PC-9 (cell line): ENCODE results near the gene HIVEP2. TPM values are rescaled to one million over a fixed set of nuclear protein-coding genes. Genes with fewer than 3 reads are reported as not detected.

Source experiments
- BruUV-seq: library from RNA; stranded (reverse); fragments of 400-500 nt; replicated peaks from 2 replicates; lab custom pipeline; 2021; lab: Mats Ljungman, UMichigan
- CTCF ChIA-PET: fragments of 300-600 bp; sonication (Branson Sonifier 250); formaldehyde crosslinking; loops from one replicate; lab custom pipeline; 2022; ENCODE audit warnings: antibody characterized with exemption; lab: Charles Lee
- POLR2A ChIA-PET: fragments of 300-600 bp; sonication (Branson Sonifier 250); formaldehyde crosslinking; loops from one replicate; lab custom pipeline; 2022; ENCODE audit warnings: antibody characterized with exemption; ENCODE audit not compliant: unreplicated experiment; lab: Charles Lee
- DNase-seq, 2 experiments: peaks; one replicate each; pipeline versions ENCODE4 v3.0.0 to v3.0.0-alpha.2; 2015 to 2022; ENCODE audit warnings: mixed read lengths in 1 of 2
- H2AFZ ChIP-seq: fragments of 200-600 bp; sonication (generic); 2 replicates; pipeline ENCODE4 v1.8.1; 2017; ENCODE audit warnings: antibody characterized with exemption
- H3F3A ChIP-seq: fragments of 200-600 bp; sonication (generic); 2 replicates; pipeline ENCODE4 v1.8.1; 2017; ENCODE audit warnings: antibody characterized with exemption, mild to moderate bottlenecking, low read depth; ENCODE audit not compliant: insufficient read depth
- H3K27ac ChIP-seq: fragments of 200-600 bp; sonication (generic); 2 replicates; pipeline ENCODE4 v1.6.1; 2016; ENCODE audit warnings: mixed run types
- H3K27me3 ChIP-seq: fragments of 200-600 bp; sonication (generic); 2 replicates; pipeline ENCODE4 v1.6.1; 2016; ENCODE audit warnings: low read depth, mixed run types; ENCODE audit not compliant: insufficient read depth
- H3K36me3 ChIP-seq: fragments of 200-600 bp; sonication (generic); 2 replicates; pipeline ENCODE4 v1.6.1; 2016; ENCODE audit warnings: low read depth, mixed run types
- H3K4me1 ChIP-seq: fragments of 200-600 bp; sonication (generic); replicated peaks from 2 replicates; pipeline ENCODE4 v1.6.1; 2016; ENCODE audit warnings: mixed run types; ENCODE audit not compliant: insufficient read depth
- H3K4me2 ChIP-seq: fragments of 200-600 bp; sonication (generic); 2 replicates; pipeline ENCODE4 v1.6.1; 2017; ENCODE audit warnings: mixed run types
- H3K4me3 ChIP-seq: fragments of 200-600 bp; sonication (generic); 2 replicates; pipeline ENCODE4 v1.6.1; 2016; ENCODE audit warnings: mixed run types
- H3K79me2 ChIP-seq: fragments of 200-600 bp; sonication (generic); 2 replicates; pipeline ENCODE4 v1.6.1; 2017; ENCODE audit warnings: low read depth, mixed run types
- H3K9me2 ChIP-seq: fragments of 200-600 bp; sonication (generic); 2 replicates; pipeline ENCODE4 v1.8.1; 2017; ENCODE audit warnings: mild to moderate bottlenecking; ENCODE audit not compliant: insufficient read depth
- H3K9me3 ChIP-seq: fragments of 200-600 bp; sonication (generic); 2 replicates; pipeline ENCODE4 v1.8.1; 2016; ENCODE audit warnings: low read depth; ENCODE audit not compliant: insufficient read depth
- H4K20me1 ChIP-seq: fragments of 200-600 bp; sonication (generic); 2 replicates; pipeline ENCODE4 v1.8.1; 2017; ENCODE audit not compliant: insufficient read depth
- CTCF ChIP-seq: fragments of 200-600 bp; sonication (generic); conservative IDR thresholded peaks from 2 replicates; pipeline ENCODE4 v1.6.1; 2017; ENCODE audit warnings: mixed run types, antibody characterized with exemption, mild to moderate bottlenecking, moderate library complexity
- EZH2 ChIP-seq: fragments of 200-600 bp; sonication (generic); IDR thresholded peaks from 2 replicates; pipeline ENCODE4 v1.8.0; 2017; ENCODE audit warnings: antibody characterized with exemption, low read depth
- intact Hi-C: fragments of 100-400 bp; cut with micrococcal nuclease; formaldehyde crosslinking; loops from one replicate; pipeline ENCODE4 v1.10.0; 2022; ENCODE audit not compliant: unreplicated experiment
- total RNA-seq: library from RNA; stranded (reverse); gene quantifications from 2 replicates; pipeline ENCODE4 v1.2.3, GENCODE V29; 2021

Gene HIVEP2
- total RNA-seq, 1 experiment from 2014 or later, result 10.3 TPM

GRCh38 chr6:142860498-142860897 is 84.5 kb downstream of the HIVEP2 start:
- Histone ChIP-seq H3K36me3 (no peaks in the 10 kb centered on the region), H4K20me1 (no peaks in the 10 kb centered on the region), H3K27me3 (no peaks in the 10 kb centered on the region), H3K9me3 (no peaks in the 10 kb centered on the region), H3F3A (no peaks in the 10 kb centered on the region; the same call in 1 of the 2 replicates), H2AFZ (no peak overlapping the region), H3K9me2 (no peaks in the 10 kb centered on the region), H3K4me1 (peaks cover 5% of the 10 kb centered on the region; the same call in 1 of the 2 replicates), H3K27ac (no peak overlapping the region), H3K79me2 (peaks cover 2% of the 10 kb centered on the region; the same call in 1 of the 2 replicates), H3K4me2 (no peak overlapping the region), H3K4me3 (no peak overlapping the region)
- BruUV-seq, result no TSS peak
- no peak for TF ChIP-seq EZH2
- TF ChIP-seq CTCF, result no peak
- DNase-seq, result no peak
- CTCF ChIA-PET, result no interaction called here
- POLR2A ChIA-PET, result interaction anchor here (0.6 kb wide), 1 partner anchor 24 kb away, joined by 3 read pairs; no protein-coding TSS in a partner anchor
- intact Hi-C loops, result no loop called here

GRCh38 chr6:142857796-142858555 is 87.0 kb downstream of the HIVEP2 start:
- no TSS peak for BruUV-seq
- H3K36me3 ChIP-seq, result no peaks in the 10 kb centered on the region
- no peaks in the 10 kb centered on the region for H3K9me2 ChIP-seq
- TF ChIP-seq EZH2 (no peak), CTCF (no peak)
- ChIA-PET POLR2A (no interaction called here), CTCF (interaction anchor here (0.6 kb wide), 1 partner anchor 162 kb away, joined by 4 read pairs; no protein-coding TSS in a partner anchor)
- H4K20me1 ChIP-seq, result no peaks in the 10 kb centered on the region
- no peak for DNase-seq
- no peak overlapping the region for H3K4me3 ChIP-seq
- intact Hi-C loops, result no loop called here
- peaks cover 27% of the 10 kb centered on the region for H3K4me1 ChIP-seq
- H2AFZ ChIP-seq, result no peak overlapping the region
- no peaks in the 10 kb centered on the region for H3K9me3 ChIP-seq
- H3F3A ChIP-seq, result peaks cover 20% of the 10 kb centered on the region
- H3K79me2 ChIP-seq, result peaks cover 18% of the 10 kb centered on the region; the same call in 1 of the 2 replicates
- H3K27ac ChIP-seq, result no peak overlapping the region
- no peak overlapping the region for H3K4me2 ChIP-seq
- H3K27me3 ChIP-seq, result no peaks in the 10 kb centered on the region

- intact Hi-C loops, result no loop called here
- Histone ChIP-seq H3K4me1 (peaks cover 34% of the 10 kb centered on the region), H3K79me2 (peaks cover 18% of the 10 kb centered on the region; the same call in 1 of the 2 replicates), H2AFZ (no peak overlapping the region), H3F3A (peaks cover 27% of the 10 kb centered on the region), H3K36me3 (no peaks in the 10 kb centered on the region), H3K4me3 (no peak overlapping the region), H4K20me1 (no peaks in the 10 kb centered on the region), H3K9me3 (no peaks in the 10 kb centered on the region), H3K27ac (no peak overlapping the region), H3K9me2 (no peaks in the 10 kb centered on the region), H3K27me3 (no peaks in the 10 kb centered on the region), H3K4me2 (no peak overlapping the region)
- ChIA-PET CTCF (interaction anchor here (0.6 kb wide), 1 partner anchor 161 kb away, joined by 4 read pairs; no protein-coding TSS in a partner anchor), POLR2A (interaction anchor here (0.7 kb wide), 1 partner anchor 279 kb away, joined by 13 read pairs; no protein-coding TSS in a partner anchor)
- DNase-seq, result no peak
- BruUV-seq, result no TSS peak
- no peak for TF ChIP-seq EZH2
- TF ChIP-seq CTCF, result no peak
Measured at GRCh38 chr6:142857233-142857761, 87.7 kb downstream of the HIVEP2 start.
